GM12864 (cell line): ENCODE measurements around the gene HS3ST2.
A peak's percentile ranks its signal among the peaks of the same experiment; 100 is the strongest.
"Not testable (repeated sequence)": the region's sequence is repeated elsewhere in the genome, so short reads cannot be mapped to it uniquely, and the experiment has no call there.

Experiments used
- DNase-seq: peaks from one replicate; pipeline ENCODE4 v3.0.0-alpha.2; 2011; ENCODE audit warnings: low read depth
- H3K4me3 ChIP-seq: 2 replicates; pipeline ENCODE4 v1.5.1; 2011; ENCODE audit warnings: mild to moderate bottlenecking, low read depth, low read length, control low read depth
- CTCF ChIP-seq: IDR thresholded peaks from 2 replicates; pipeline ENCODE4 v1.5.1; 2011; ENCODE audit warnings: low read depth, mild to moderate bottlenecking, moderate library complexity, low read length, control low read depth, inconsistent platforms; ENCODE audit errors: missing control alignments

The HS3ST2 gene

GRCh38 chr16:22886927-22887326 lies 73.0 kb downstream of the HS3ST2 start:
- no peak for TF ChIP-seq CTCF
- DNase-seq = no peak
- no peak overlapping the region for H3K4me3 ChIP-seq

GRCh38 chr16:22887445-22887844 lies 73.5 kb downstream of the HS3ST2 start:
- DNase-seq = no peak
- H3K4me3 ChIP-seq = no peak overlapping the region
- no peak for TF ChIP-seq CTCF

- no peak for TF ChIP-seq CTCF
- no peak overlapping the region for H3K4me3 ChIP-seq
- DNase-seq = no peak
These were observed 74.8 kb downstream of the HS3ST2 start for GRCh38 chr16:22888791-22889190.

GRCh38 chr16:22890976-22891375 lies 77.0 kb downstream of the HS3ST2 start:
- no peak for DNase-seq

GRCh38 chr16:22897184-22897583 lies 83.2 kb downstream of the HS3ST2 start:
- no peak for TF ChIP-seq CTCF
- H3K4me3 ChIP-seq = no peak overlapping the region
- DNase-seq = no peak

More at GRCh38 chr16:22890976-22891375, 77.0 kb downstream of the HS3ST2 start:
- H3K4me3 ChIP-seq = no peak overlapping the region
- TF ChIP-seq CTCF = no peak

GRCh38 chr16:22898131-22898530 lies 84.2 kb downstream of the HS3ST2 start:
- no peak for TF ChIP-seq CTCF
- no peak for DNase-seq
- no peak overlapping the region for H3K4me3 ChIP-seq

- peak; percentile 1 for DNase-seq
- no peak overlapping the region for H3K4me3 ChIP-seq
- peak; percentile 61 for TF ChIP-seq CTCF
These were observed 84.9 kb downstream of the HS3ST2 start for GRCh38 chr16:22898874-22899348.

GRCh38 chr16:22899567-22899966 lies 85.6 kb downstream of the HS3ST2 start:
- DNase-seq, H3K4me3 ChIP-seq: not testable (repeated sequence)
